ENCODE measurements around the gene SLC12A8. TPM values are rescaled to one million over a fixed set of nuclear protein-coding genes. Genes with fewer than 3 reads are reported as not detected.

SLC12A8 gene
- polyA plus RNA-seq, 1 of the 3 experiments (the other 2 are of a cell fraction), result 7.5 TPM

DNA sequence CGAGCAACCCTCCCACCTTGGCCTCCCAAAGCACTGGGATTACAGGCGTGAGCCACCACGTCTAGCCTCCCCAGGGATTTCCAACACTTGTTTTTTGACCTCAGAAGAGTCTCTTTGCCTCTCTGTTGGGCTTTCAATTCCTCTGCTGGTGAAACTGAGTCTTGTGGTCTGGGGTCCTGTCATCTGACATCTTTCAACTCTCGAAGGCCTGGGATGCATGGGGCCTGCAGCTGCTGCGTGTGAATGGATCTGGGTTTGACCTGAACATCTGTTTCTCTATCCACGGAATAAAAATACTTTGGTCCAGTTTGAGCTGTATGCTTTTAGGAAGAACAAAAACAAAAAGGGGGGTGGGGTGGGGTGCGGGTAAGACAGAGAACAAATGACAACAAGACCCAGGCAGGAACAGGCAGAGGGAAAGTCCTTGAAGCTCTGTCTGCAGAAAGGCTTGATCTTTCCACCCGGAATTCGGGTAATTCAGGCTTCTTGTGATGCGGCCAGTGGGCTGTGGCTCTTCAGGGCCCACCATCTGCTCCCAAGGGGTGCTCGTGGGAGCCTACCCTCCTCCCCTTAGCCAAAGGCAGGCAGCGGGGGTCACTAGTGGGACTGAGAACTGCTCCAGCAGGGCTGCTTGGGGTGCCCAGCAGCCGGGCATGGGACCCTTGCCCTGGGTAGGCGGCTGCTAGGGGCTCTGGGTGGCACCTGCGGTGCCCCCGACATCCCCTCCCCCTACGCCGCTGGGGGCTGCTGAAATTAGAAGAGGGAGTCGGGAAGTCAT is 71.5 kb downstream of the SLC12A8 start (continued):
- TF ChIP-seq TEAD4 (IDR thresholded peaks at IDR 0.05; ENCODE audit: borderline replicate concordance, insufficient read depth) (no peak), JUND (IDR thresholded peaks at IDR 0.05) (no peak), TCF12 (IDR thresholded peaks at IDR 0.05) (no peak), NRF1 (IDR thresholded peaks at IDR 0.05; ENCODE audit: low read depth, low read length) (no peak)
- TF ChIP-seq, protein P1, sequence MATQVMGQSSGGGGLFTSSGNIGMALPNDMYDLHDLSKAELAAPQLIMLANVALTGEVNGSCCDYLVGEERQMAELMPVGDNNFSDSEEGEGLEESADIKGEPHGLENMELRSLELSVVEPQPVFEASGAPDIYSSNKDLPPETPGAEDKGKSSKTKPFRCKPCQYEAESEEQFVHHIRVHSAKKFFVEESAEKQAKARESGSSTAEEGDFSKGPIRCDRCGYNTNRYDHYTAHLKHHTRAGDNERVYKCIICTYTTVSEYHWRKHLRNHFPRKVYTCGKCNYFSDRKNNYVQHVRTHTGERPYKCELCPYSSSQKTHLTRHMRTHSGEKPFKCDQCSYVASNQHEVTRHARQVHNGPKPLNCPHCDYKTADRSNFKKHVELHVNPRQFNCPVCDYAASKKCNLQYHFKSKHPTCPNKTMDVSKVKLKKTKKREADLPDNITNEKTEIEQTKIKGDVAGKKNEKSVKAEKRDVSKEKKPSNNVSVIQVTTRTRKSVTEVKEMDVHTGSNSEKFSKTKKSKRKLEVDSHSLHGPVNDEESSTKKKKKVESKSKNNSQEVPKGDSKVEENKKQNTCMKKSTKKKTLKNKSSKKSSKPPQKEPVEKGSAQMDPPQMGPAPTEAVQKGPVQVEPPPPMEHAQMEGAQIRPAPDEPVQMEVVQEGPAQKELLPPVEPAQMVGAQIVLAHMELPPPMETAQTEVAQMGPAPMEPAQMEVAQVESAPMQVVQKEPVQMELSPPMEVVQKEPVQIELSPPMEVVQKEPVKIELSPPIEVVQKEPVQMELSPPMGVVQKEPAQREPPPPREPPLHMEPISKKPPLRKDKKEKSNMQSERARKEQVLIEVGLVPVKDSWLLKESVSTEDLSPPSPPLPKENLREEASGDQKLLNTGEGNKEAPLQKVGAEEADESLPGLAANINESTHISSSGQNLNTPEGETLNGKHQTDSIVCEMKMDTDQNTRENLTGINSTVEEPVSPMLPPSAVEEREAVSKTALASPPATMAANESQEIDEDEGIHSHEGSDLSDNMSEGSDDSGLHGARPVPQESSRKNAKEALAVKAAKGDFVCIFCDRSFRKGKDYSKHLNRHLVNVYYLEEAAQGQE (IDR thresholded peaks at IDR 0.05; ENCODE audit: low read depth, low read length), result no peak
- TF ChIP-seq, protein P2, sequence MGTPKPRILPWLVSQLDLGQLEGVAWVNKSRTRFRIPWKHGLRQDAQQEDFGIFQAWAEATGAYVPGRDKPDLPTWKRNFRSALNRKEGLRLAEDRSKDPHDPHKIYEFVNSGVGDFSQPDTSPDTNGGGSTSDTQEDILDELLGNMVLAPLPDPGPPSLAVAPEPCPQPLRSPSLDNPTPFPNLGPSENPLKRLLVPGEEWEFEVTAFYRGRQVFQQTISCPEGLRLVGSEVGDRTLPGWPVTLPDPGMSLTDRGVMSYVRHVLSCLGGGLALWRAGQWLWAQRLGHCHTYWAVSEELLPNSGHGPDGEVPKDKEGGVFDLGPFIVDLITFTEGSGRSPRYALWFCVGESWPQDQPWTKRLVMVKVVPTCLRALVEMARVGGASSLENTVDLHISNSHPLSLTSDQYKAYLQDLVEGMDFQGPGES (IDR thresholded peaks at IDR 0.05; ENCODE audit: low read depth, low read length), result no peak
- TF ChIP-seq, protein P3, sequence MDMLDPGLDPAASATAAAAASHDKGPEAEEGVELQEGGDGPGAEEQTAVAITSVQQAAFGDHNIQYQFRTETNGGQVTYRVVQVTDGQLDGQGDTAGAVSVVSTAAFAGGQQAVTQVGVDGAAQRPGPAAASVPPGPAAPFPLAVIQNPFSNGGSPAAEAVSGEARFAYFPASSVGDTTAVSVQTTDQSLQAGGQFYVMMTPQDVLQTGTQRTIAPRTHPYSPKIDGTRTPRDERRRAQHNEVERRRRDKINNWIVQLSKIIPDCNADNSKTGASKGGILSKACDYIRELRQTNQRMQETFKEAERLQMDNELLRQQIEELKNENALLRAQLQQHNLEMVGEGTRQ (IDR thresholded peaks at IDR 0.05; ENCODE audit: borderline replicate concordance, low read depth, low read length), result no peak

DNA sequence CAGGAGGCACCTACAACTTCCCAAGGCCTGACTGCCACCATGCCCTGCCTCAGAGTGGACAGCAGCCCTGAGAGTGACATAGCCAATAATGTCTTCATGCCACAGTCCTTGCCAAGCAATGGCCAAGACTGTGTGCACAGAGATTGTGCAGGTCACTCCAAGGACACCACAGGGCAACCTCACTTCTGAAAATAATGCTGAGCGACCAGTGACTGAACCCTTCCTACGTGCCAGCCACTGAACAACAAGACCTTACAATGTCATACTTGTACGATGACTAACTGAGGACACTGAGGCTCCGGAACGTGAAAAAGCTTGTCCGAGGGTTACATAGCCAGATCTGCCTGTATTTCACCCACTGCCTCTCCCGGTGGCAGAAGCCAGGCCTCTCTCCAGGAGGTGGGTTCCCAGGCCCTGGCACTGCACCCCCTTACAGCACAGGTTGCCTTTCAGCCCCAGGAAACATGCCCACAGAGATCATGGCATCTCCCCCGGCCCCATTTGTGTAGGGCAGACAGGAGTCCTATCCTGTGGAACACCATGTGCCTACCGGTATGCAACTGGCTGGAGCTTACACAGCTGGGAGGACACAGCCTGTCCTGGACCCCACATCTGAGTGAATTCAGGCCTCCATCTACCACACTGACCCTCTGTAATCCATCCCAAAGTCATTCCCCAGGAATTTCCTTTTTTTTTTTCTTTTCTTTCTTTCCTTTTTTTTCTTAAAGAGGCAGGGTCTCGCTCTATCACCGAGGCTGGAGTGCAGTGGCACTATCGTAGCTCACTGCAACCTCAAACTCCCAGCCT is 72.3 kb downstream of the SLC12A8 start:
- Histone ChIP-seq H3K36me3 (replicated peaks in 1 of 2; ENCODE audit: control insufficient read depth in 1 of 2, insufficient read depth in 2 of 2, low read length in 1 of 2) (no peaks in the 10 kb centered on the region), H3K79me2 (ENCODE audit: insufficient read depth) (no peaks in the 10 kb centered on the region), H2AFZ (ENCODE audit: low read depth) (no peak overlapping the region), H3K4me3 (ENCODE audit: low read depth in 2 of 2, low read length in 1 of 2) (0 out of 4 replicates have a peak overlapping the region, but pooled peaks of 1 of the 2 experiments have one; percentile 7), H3K4me2 (peak overlapping the region; percentile 63; the same call in 1 of the 2 replicates), H3K27me3 (ENCODE audit: insufficient read depth) (no peaks in the 10 kb centered on the region), H3F3A (replicated peaks; ENCODE audit: insufficient read depth) (no peaks in the 10 kb centered on the region), H3K9ac (peak overlapping the region; percentile 56), H3K9me2 (no peaks in the 10 kb centered on the region), H3K27ac (ENCODE audit: low read depth in 2 of 2, low read length in 1 of 2) (peak overlapping the region in 1 of 2 experiments; percentile 79; a peak in 2 of 4 replicates), H4K20me1 (ENCODE audit: insufficient read depth) (no peaks in the 10 kb centered on the region), H3K9me3 (no peaks in the 10 kb centered on the region), H3K4me1 (ENCODE audit: control insufficient read depth in 1 of 2, insufficient read depth in 2 of 2, low read depth in 1 of 2, low read length in 1 of 2) (peaks cover 14 to 24% of the 10 kb centered on the region in 2 experiments; a peak in 3 of 4 replicates)
- 80% methylated on average over 10 of the region's 12 CpGs for WGBS (ENCODE audit: low lambda C conversion rate)
- DNase-seq, result no peak
- ChIA-PET CTCF (no interaction called here), POLR2A (no interaction called here)
- TF ChIP-seq, protein P4, sequence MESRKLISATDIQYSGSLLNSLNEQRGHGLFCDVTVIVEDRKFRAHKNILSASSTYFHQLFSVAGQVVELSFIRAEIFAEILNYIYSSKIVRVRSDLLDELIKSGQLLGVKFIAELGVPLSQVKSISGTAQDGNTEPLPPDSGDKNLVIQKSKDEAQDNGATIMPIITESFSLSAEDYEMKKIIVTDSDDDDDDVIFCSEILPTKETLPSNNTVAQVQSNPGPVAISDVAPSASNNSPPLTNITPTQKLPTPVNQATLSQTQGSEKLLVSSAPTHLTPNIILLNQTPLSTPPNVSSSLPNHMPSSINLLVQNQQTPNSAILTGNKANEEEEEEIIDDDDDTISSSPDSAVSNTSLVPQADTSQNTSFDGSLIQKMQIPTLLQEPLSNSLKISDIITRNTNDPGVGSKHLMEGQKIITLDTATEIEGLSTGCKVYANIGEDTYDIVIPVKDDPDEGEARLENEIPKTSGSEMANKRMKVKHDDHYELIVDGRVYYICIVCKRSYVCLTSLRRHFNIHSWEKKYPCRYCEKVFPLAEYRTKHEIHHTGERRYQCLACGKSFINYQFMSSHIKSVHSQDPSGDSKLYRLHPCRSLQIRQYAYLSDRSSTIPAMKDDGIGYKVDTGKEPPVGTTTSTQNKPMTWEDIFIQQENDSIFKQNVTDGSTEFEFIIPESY (IDR thresholded peaks at IDR 0.05; ENCODE audit: borderline replicate concordance, low read depth), result no peak
- TF ChIP-seq TAF1 (IDR thresholded peaks at IDR 0.05; ENCODE audit: borderline replicate concordance, low read depth, low read length) (no peak), RAD21 (IDR thresholded peaks at IDR 0.05; ENCODE audit: low read length) (no peak), ELF1 (IDR thresholded peaks at IDR 0.05) (no peak), RXRA (IDR thresholded peaks at IDR 0.05; ENCODE audit: borderline replicate concordance, low read depth) (peak; percentile 85), TCF12 (IDR thresholded peaks at IDR 0.05) (peak; percentile 32; the same call in 1 of the 2 replicates)
- TF ChIP-seq, protein P3 (IDR thresholded peaks at IDR 0.05; ENCODE audit: borderline replicate concordance, low read depth, low read length), result no peak
- TF ChIP-seq, protein P5, sequence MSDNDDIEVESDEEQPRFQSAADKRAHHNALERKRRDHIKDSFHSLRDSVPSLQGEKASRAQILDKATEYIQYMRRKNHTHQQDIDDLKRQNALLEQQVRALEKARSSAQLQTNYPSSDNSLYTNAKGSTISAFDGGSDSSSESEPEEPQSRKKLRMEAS (IDR thresholded peaks at IDR 0.05; ENCODE audit: low read depth), result no peak
- TF ChIP-seq, protein P6, sequence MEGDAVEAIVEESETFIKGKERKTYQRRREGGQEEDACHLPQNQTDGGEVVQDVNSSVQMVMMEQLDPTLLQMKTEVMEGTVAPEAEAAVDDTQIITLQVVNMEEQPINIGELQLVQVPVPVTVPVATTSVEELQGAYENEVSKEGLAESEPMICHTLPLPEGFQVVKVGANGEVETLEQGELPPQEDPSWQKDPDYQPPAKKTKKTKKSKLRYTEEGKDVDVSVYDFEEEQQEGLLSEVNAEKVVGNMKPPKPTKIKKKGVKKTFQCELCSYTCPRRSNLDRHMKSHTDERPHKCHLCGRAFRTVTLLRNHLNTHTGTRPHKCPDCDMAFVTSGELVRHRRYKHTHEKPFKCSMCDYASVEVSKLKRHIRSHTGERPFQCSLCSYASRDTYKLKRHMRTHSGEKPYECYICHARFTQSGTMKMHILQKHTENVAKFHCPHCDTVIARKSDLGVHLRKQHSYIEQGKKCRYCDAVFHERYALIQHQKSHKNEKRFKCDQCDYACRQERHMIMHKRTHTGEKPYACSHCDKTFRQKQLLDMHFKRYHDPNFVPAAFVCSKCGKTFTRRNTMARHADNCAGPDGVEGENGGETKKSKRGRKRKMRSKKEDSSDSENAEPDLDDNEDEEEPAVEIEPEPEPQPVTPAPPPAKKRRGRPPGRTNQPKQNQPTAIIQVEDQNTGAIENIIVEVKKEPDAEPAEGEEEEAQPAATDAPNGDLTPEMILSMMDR (IDR thresholded peaks at IDR 0.05), result no peak

All from SK-N-SH (cell line).